HepG2 (cell line): ENCODE data around the gene ITGA6. TPM values are rescaled to one million over a fixed set of nuclear protein-coding genes. Genes with fewer than 3 reads are reported as not detected.

Experiments used
- ISX ChIP-seq: sonication (generic); formaldehyde crosslinking; conservative IDR thresholded peaks from 2 replicates; pipeline ENCODE4 v1.5.0; 2020; ENCODE audit warnings: missing genetic modification reagents
- KLF9 ChIP-seq: IDR thresholded peaks from 2 replicates; pipeline ENCODE4 v1.6.1; 2016; ENCODE audit warnings: low read depth
- MAF1 ChIP-seq: sonication (generic); formaldehyde crosslinking; IDR thresholded peaks from 2 replicates; pipeline ENCODE4 v1.5.0; 2020; ENCODE audit warnings: missing genetic modification reagents, borderline replicate concordance
- MED1 ChIP-seq: sonication (generic); formaldehyde crosslinking; IDR thresholded peaks from 2 replicates; pipeline ENCODE4 v1.4.0; 2020; ENCODE audit warnings: missing genetic modification reagents
- PHF5A ChIP-seq: IDR thresholded peaks from one replicate; pipeline ENCODE4 v1.6.1; 2018; ENCODE audit warnings: low read depth, missing genetic modification reagents; ENCODE audit not compliant: unreplicated experiment
- RARG ChIP-seq: sonication (generic); formaldehyde crosslinking; IDR thresholded peaks from 2 replicates; pipeline ENCODE4 v1.4.0; 2020; ENCODE audit warnings: low read depth, mild to moderate bottlenecking, missing genetic modification reagents
- RFXAP ChIP-seq: sonication (generic); formaldehyde crosslinking; IDR thresholded peaks from 2 replicates; pipeline ENCODE4 v1.4.0; 2020; ENCODE audit warnings: missing genetic modification reagents, borderline replicate concordance
- SPEN ChIP-seq: sonication (generic); formaldehyde crosslinking; IDR thresholded peaks from 2 replicates; pipeline ENCODE4 v1.5.1; 2020; ENCODE audit warnings: low read depth, mild to moderate bottlenecking, missing genetic modification reagents
- STAT5B ChIP-seq: sonication (generic); formaldehyde crosslinking; IDR thresholded peaks from 2 replicates; pipeline ENCODE4 v1.4.0; 2020; ENCODE audit warnings: missing genetic modification reagents
- SYNCRIP ChIP-seq: fragments of 200-400 bp; formaldehyde crosslinking; IDR thresholded peaks from 2 replicates; pipeline ENCODE4 v1.6.1; 2018; ENCODE audit warnings: mild to moderate bottlenecking, low read depth, low read length; ENCODE audit not compliant: insufficient read depth
- ZKSCAN8 ChIP-seq: IDR thresholded peaks from 2 replicates; pipeline ENCODE4 v1.6.1; 2016; ENCODE audit warnings: borderline replicate concordance, missing genetic modification reagents, missing compliant biosample characterization
- ZNF230 ChIP-seq: sonication (generic); formaldehyde crosslinking; IDR thresholded peaks from 2 replicates; pipeline ENCODE4 v1.4.0; 2020; ENCODE audit warnings: mild to moderate bottlenecking, missing genetic modification reagents
- ZNF431 ChIP-seq: sonication (generic); formaldehyde crosslinking; IDR thresholded peaks from 2 replicates; pipeline ENCODE4 v1.9.0; 2022; ENCODE audit warnings: missing genetic modification reagents, low read depth, mild to moderate bottlenecking, borderline replicate concordance
- ZNF563 ChIP-seq: sonication (generic); formaldehyde crosslinking; IDR thresholded peaks from 2 replicates; pipeline ENCODE4 v1.8.0; 2022; ENCODE audit warnings: mild to moderate bottlenecking, moderate library complexity, missing genetic modification reagents
- ZNF644 ChIP-seq: IDR thresholded peaks from 2 replicates; pipeline ENCODE4 v1.6.1; 2016; ENCODE audit warnings: low read depth
- ZNF678 ChIP-seq: sonication (generic); formaldehyde crosslinking; IDR thresholded peaks from 2 replicates; pipeline ENCODE4 v1.4.0; 2020; ENCODE audit warnings: mild to moderate bottlenecking, missing genetic modification reagents
- polyA plus RNA-seq, 8 experiments: library from polyadenylated mRNA; depleted of rRNA in 3 of 8; stranded (reverse) in 7 of 8; unstranded in 1 of 8; fragments of >200 nt; fragmentation: Illumina TruSeq in 4 of 8; extraction: Trizol in 4 of 8; gene quantifications; 2 replicates each; pipeline versions ENCODE4 v1.2.1 to v1.2.3, GENCODE V29; 2011 to 2016; ENCODE audit warnings: low read depth in 4 of 8, missing spikeins in 1 of 8, mixed read lengths in 1 of 8; ENCODE audit not compliant: insufficient read depth in 1 of 8
- total RNA-seq, 5 experiments: library from RNA; depleted of rRNA; stranded (reverse); fragments of >200 nt; fragmentation: Illumina TruSeq; extraction: Trizol; gene quantifications; 2 replicates each; pipeline ENCODE4 v1.2.3, GENCODE V29; 2016; ENCODE audit warnings: low read depth in 1 of 5
- TF ChIP-seq, protein P1 (sequence below): sonication (generic); formaldehyde crosslinking; IDR thresholded peaks from 2 replicates; pipeline ENCODE4 v1.8.0; 2022; ENCODE audit warnings: mild to moderate bottlenecking, missing genetic modification reagents, moderate library complexity
- TF ChIP-seq, protein P2 (sequence below): IDR thresholded peaks from 2 replicates; pipeline ENCODE4 v1.4.0; 2020; ENCODE audit warnings: mild to moderate bottlenecking, missing genetic modification reagents
- TF ChIP-seq, protein P3 (sequence below): sonication (generic); formaldehyde crosslinking; IDR thresholded peaks from 2 replicates; pipeline ENCODE4 v1.4.0; 2020; ENCODE audit warnings: missing genetic modification reagents; ENCODE audit errors: not compliant biosample characterization
- TF ChIP-seq, protein P4 (sequence below), 2 experiments: fragments of 450-650 bp in 1 of 2; sonication (generic) in 1 of 2; formaldehyde crosslinking; IDR thresholded peaks; 2 replicates each; pipeline versions ENCODE4 v1.5.0 to v1.8.0; 2020 to 2022; ENCODE audit warnings: mild to moderate bottlenecking in 1 of 2, missing genetic modification reagents in 1 of 2
- TF ChIP-seq, protein P5 (sequence below): IDR thresholded peaks from 2 replicates; pipeline ENCODE4 v1.6.1; 2016
- TF ChIP-seq, protein P6 (sequence below): sonication (generic); formaldehyde crosslinking; IDR thresholded peaks from 2 replicates; pipeline ENCODE4 v1.4.0; 2020; ENCODE audit warnings: missing genetic modification reagents

Gene ITGA6
- total and polyA plus RNA-seq, 2 of the 13 experiments (the other 11 are each of a cell fraction or from before 2014, with no cell fraction given), result 24.0 to 92.5 TPM

- TF ChIP-seq, protein P1, sequence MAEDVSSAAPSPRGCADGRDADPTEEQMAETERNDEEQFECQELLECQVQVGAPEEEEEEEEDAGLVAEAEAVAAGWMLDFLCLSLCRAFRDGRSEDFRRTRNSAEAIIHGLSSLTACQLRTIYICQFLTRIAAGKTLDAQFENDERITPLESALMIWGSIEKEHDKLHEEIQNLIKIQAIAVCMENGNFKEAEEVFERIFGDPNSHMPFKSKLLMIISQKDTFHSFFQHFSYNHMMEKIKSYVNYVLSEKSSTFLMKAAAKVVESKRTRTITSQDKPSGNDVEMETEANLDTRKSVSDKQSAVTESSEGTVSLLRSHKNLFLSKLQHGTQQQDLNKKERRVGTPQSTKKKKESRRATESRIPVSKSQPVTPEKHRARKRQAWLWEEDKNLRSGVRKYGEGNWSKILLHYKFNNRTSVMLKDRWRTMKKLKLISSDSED (CRISPR knock-in tag), result no peak
- TF ChIP-seq KLF9 (no peak), ZNF678 (CRISPR knock-in tag) (no peak), ISX (CRISPR knock-in tag) (no peak), ZNF563 (CRISPR knock-in tag) (no peak), ZKSCAN8 (CRISPR knock-in tag) (no peak), MAF1 (CRISPR knock-in tag) (no peak), ZNF230 (no peak), ZNF431 (no peak), RARG (CRISPR knock-in tag) (no peak), RFXAP (CRISPR knock-in tag) (no peak), SYNCRIP (no peak), MED1 (CRISPR knock-in tag) (no peak), PHF5A (CRISPR knock-in tag) (no peak), ZNF644 (no peak), STAT5B (no peak), SPEN (no peak; the same call in 1 of the 2 replicates)
- TF ChIP-seq, protein P2, sequence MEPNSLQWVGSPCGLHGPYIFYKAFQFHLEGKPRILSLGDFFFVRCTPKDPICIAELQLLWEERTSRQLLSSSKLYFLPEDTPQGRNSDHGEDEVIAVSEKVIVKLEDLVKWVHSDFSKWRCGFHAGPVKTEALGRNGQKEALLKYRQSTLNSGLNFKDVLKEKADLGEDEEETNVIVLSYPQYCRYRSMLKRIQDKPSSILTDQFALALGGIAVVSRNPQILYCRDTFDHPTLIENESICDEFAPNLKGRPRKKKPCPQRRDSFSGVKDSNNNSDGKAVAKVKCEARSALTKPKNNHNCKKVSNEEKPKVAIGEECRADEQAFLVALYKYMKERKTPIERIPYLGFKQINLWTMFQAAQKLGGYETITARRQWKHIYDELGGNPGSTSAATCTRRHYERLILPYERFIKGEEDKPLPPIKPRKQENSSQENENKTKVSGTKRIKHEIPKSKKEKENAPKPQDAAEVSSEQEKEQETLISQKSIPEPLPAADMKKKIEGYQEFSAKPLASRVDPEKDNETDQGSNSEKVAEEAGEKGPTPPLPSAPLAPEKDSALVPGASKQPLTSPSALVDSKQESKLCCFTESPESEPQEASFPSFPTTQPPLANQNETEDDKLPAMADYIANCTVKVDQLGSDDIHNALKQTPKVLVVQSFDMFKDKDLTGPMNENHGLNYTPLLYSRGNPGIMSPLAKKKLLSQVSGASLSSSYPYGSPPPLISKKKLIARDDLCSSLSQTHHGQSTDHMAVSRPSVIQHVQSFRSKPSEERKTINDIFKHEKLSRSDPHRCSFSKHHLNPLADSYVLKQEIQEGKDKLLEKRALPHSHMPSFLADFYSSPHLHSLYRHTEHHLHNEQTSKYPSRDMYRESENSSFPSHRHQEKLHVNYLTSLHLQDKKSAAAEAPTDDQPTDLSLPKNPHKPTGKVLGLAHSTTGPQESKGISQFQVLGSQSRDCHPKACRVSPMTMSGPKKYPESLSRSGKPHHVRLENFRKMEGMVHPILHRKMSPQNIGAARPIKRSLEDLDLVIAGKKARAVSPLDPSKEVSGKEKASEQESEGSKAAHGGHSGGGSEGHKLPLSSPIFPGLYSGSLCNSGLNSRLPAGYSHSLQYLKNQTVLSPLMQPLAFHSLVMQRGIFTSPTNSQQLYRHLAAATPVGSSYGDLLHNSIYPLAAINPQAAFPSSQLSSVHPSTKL (CRISPR knock-in tag), result peak; percentile 44; the same call in 1 of the 2 replicates
- TF ChIP-seq, protein P3, sequence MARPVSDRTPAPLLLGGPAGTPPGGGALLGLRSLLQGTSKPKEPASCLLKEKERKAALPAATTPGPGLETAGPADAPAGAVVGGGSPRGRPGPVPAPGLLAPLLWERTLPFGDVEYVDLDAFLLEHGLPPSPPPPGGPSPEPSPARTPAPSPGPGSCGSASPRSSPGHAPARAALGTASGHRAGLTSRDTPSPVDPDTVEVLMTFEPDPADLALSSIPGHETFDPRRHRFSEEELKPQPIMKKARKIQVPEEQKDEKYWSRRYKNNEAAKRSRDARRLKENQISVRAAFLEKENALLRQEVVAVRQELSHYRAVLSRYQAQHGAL (CRISPR knock-in tag), result no peak
- TF ChIP-seq, protein P4, sequence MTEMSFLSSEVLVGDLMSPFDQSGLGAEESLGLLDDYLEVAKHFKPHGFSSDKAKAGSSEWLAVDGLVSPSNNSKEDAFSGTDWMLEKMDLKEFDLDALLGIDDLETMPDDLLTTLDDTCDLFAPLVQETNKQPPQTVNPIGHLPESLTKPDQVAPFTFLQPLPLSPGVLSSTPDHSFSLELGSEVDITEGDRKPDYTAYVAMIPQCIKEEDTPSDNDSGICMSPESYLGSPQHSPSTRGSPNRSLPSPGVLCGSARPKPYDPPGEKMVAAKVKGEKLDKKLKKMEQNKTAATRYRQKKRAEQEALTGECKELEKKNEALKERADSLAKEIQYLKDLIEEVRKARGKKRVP (CRISPR knock-in tag; IDR thresholded peaks at IDR 0.05), result 0 out of 4 replicates have a peak, but pooled peaks of 1 of the 2 experiments have one; percentile 39
- TF ChIP-seq, protein P5, sequence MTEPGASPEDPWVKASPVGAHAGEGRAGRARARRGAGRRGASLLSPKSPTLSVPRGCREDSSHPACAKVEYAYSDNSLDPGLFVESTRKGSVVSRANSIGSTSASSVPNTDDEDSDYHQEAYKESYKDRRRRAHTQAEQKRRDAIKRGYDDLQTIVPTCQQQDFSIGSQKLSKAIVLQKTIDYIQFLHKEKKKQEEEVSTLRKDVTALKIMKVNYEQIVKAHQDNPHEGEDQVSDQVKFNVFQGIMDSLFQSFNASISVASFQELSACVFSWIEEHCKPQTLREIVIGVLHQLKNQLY, result no peak
- TF ChIP-seq, protein P6, sequence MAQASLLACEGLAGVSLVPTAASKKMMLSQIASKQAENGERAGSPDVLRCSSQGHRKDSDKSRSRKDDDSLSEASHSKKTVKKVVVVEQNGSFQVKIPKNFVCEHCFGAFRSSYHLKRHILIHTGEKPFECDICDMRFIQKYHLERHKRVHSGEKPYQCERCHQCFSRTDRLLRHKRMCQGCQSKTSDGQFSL (CRISPR knock-in tag), result no peak
Measured at GRCh38 chr2:172461591-172462372, 34.4 kb downstream of the ITGA6 start (continued).
